G401.6 (cell line): ENCODE measurements around the gene IGFBP2.

Experiments
- FAIRE-seq: peaks from 2 replicates; lab custom pipeline; 2012; peaks lifted over from hg19 to GRCh38; lab: Jason Lieb, UNC

IGFBP2 gene

DNA sequence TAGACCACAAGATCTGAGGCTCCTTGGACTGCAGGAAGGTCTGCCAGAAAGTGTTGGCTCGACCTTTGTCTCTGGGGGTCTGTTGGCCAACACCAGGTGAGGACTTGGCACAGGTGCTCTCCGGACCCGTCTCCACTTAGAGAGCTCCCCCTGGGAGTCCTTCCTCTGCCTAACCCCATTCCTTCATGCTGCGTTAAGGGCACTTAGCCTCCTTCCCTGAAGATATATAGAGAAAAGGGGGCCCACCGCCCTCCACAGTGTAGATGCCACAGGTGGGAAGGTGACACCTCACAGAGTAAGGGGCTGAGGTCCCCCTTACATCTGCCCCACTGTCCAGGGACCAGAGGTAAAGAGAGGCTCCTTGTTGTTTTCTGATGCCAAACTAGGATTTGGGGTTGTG, 53.9 kb downstream of the IGFBP2 start:
- FAIRE-seq = no peak

DNA sequence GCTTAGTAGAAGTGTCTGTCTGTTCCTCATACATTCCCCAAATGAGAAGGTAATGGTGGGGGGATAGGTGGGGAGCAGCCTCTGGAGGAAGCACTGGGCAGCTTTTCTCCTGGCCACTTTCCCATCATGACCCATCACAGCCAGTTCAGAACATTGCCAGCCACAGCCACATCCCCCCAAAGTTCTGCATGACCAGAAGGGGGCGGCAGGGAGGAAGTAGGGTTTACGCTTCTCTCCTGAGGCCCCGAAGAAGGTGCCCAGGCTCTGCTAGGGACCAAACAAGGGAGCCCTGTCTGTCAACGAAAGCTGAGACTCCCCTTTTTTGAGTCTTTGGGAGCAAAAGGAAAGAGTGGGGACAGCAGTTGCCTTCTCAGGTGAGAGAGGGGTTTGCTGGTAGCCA, 54.4 kb downstream of the IGFBP2 start:
- FAIRE-seq = no peak

DNA sequence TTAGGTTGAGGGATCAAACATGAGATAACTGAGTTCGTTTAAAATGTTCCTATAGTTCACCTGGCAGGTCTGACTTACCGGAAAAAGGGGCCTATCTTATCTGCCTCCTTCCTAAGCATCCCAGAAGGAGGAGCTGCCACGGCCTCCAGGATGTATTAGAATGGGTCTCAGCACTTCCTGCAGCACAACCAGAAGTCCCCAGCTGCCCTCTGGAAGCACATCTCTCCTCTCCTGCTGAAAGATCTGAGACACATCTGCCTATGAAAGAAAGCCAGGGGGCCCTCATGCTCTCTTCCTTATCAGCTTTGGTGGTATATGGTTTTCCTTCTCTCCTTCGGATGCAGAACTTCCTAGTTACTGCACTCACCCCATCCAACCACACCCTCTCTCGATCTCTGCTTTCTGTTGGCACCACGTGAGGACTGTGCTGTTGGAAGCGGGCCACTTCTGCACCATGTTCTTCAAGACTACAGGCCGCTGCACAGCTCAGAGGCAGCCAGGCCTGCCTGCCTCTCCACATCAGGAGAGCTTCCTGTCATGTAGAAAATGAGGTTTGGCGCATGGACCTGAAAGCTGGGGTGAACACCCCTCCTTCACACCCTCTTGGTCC, 55.6 kb downstream of the IGFBP2 start:
- FAIRE-seq = no peak

DNA sequence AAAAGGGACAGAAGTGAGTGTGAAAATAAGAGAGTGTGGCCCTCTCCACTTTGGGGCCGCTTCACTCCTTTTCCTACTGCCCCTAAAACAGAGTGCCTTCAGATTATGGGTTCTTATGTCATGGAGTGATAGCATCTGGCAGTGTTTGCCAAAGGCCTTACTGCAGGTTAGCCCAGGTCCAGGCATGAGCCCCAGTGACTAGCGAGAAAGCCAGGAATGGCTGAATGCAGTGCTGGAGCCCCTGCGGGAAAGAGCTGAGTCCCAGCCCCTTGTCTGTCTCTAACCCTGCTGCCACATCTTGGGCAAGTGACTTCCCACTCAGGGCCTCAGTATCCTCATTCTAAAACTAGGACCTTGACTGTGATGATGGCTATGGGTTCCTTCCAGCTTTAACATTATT, 56.2 kb downstream of the IGFBP2 start:
- no peak for FAIRE-seq

DNA sequence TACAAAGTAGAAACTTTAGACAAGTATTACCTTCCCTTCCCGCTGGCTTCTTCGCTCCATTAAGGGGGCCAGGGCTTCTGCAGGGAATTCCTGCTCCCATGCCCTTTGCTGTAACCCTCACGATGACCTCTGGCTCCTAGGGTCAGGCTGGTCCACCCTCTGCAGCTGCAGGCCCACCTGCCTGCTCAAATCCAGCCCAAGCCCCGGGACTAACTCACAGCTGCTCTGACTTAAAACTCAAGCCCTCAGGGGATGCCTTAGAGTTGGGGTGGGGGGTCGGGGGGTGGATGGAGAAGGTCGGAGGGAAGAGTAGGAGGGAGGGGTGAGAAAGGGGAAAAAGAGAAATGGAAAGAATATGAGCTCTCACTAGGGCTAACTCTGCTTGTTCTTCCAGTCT, 57.2 kb downstream of the IGFBP2 start:
- FAIRE-seq = no peak

DNA sequence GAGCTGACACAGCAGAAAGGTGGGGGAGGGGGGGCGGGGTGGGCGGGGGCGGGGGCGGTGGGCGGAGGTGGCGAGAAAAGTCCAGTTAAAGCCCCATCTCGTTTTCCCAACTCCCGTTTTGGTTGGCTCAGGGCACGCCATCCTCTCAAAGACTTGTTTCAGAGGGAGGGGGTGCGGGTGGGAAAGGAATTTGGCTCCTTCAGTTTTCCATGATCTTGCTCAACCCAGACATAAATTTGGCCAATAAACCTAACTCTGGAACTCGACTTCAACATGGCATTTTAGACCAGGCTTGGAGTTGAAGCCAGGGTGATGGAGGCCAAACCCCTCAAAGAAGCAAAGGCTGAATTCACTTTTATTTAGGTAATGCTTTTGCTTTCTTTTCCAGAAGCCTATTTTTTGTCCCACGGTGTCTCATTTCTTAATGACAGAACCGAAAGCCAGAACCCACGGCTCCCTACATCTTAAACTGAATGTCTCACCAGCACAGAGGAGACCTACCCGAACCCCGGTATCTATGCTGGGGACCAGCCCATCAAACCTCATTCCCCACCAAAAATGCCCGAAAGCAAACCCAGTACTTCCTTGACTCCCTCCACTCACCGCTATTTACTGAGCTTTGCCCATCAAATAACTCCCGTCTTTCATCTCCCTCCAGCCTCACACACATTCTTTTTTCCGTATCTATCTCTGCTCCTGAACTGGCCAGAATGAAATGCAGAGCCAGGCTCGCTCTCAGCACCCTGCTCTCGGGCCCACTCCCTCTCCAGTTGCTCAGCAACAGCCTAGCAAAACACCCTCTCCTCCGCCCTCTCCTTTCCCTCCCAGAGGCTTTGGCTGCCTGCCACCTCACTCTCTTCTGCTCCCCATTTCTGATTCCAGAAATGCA, 57.9 kb downstream of the IGFBP2 start:
- FAIRE-seq = no peak

DNA sequence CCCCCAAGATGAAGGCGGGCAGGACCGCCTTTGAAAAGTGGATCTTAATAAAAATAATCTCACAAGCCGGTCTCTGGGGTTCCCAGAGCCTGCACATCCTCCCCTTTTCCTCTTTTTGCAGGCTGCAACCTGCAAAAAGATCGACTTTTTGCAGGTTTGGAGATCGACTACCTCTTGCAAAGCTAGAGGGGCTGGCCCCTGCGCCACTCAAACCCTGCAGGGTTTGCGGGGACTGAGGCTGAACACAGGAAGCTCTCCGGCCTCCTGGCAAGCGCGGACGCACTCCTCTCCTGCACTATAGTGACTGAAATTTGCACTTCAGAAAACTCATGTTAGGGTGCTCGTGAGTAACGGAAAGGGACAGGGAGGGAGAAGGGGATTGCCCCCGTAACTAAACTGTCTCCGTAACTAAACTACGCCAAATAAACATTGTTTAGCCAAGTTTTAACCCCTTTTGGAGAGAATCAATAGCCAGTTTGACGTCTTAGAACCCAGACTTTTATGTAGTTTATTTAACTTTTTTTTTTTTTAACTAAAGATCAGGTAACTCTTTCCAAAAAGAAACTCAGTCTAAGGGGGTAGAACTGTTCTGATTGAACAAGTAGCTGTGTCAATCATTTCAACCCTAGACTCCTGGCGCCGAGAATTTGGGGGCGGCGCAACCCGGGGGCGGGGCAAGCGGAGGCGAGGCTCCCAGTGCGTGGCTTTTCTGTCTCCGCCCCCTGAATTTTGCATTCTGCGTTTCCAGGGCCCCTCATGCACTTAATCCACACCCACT, 59.6 kb downstream of the IGFBP2 start:
- no peak for FAIRE-seq

DNA sequence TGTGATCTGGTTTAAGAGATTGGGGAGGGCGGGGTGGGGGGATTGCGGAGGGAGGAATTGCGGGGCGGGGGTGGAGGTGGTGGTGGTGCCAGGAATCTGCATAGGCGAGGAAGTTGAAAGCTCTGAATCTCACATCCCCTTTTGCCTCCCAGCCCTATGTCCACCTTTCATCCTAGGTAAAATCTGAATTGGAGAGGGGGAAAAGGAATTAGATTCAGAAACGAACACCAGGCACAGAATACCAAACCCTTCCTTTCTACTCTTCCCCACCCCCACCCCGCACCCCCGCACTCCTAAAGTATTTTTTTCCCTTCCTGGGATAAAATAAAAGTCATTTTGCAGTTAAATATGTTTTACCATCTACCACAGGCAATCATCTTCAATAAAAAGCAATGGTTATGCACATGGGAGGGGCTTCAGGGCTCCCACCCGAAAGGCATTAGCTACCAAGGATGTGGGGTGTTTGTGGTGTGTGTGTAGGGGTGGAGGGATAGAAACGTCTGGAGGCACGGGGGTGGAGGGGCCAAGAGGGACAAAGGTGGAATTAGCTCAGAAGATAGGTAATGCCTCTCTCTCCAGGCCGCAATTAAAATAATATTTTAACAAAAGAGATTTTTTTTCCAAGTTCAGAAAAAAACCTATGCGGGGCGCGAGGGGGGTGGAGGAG, 60.3 kb downstream of the IGFBP2 start:
- FAIRE-seq = no peak

DNA sequence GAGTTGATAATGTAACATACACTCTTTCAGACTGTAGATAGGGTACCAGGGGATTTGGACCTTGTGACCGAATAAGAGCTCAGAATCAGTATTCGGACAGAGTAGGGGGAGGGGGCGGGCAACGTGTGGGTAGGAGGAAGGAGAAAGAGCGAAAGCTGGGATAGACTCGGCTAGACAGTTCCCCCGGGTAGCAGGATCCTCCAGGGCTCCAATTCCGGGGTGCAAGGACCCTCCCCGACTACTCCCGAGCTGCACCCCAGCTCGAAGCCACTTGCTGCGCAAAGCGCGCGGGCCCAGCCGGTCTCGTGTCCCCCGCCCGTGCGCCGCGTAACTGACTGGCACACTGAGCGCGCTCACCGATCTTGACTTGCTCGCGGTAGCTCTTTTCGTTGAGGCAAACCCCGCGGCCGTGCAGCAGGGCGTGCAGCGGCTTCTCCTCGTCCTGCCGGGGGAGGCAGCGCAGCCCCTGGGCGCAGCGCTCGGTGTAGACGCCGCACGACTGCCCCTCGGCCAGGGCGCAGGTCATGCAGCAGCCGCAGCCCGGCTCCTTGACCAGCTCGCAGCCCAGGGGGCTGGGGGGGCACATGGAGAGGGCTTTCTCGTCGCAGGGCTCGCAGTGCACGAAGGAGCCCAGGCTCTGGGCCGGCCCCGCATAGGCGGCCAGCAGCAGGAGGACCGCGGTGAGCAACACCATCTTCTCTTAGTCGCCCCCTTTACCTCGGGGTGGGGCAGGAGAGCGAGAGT, 61.0 kb downstream of the IGFBP2 start:
- no peak for FAIRE-seq

DNA sequence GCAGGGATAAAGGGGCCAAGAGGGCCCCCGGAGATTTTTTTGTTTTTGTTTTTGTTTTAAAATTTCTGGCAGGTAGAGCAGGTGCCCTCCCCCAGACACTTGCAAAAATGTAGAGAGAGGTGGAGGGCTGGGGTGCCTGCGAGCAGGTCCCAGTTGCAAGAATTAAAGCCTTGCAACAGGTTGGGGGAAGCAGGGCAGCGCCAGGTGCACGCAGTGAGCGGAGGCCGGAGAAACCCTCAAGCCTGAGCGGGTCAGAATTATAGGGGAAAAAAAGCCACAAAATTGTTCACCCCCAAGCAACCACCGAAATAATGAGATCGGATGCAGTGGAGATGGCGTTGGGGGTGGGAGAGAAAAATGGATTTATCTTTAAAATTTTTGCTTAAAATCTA, 61.6 kb downstream of the IGFBP2 start:
- FAIRE-seq = no peak

DNA sequence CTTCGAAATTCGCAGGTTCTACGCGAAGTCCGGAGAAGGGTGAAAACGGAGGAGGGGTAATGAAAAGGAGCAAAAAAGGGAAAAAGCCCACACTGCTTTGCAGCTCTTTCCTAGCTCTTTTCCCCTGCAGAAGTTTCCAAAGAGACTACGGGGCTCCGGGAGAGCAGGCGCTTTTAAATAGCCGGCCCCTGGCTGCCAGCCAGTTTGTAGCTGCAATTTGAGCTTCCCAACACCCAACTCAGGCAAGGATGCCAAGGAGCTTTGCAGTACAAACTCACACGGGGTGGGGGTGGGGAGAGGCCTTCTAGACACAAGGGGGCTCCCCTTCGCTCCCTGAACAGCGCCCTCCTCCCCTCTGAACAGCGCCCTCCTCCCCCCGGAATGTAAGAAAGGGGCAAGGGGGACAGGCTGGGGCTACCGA, 62.2 kb downstream of the IGFBP2 start, which contains the start of gene IGFBP5:
TSS of gene IGFBP5 (minus strand) at position 149 of the 421 bp plus-strand sequence. CDS start 774 bp downstream, outside the sequence.
- FAIRE-seq = no peak

DNA sequence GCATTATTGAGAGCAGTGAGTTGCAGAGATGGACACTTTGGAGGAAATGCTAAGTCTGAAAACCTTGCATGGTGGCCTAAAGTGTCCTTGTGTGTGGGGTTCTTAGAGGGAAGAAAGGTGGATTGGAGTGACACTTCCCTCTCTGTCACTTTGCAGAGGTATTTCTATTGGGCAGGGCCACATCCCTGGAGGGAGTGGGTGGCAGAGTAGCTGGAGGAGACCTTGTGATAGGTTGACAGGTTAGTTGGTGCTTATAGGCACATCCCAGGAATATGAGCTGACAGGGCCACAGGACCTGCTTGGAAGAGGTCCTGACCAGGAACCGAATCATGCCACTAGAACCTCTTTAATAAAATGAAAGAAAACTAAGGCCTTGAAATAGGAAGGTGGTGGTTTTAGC, 63.1 kb downstream of the IGFBP2 start:
- FAIRE-seq = no peak

DNA sequence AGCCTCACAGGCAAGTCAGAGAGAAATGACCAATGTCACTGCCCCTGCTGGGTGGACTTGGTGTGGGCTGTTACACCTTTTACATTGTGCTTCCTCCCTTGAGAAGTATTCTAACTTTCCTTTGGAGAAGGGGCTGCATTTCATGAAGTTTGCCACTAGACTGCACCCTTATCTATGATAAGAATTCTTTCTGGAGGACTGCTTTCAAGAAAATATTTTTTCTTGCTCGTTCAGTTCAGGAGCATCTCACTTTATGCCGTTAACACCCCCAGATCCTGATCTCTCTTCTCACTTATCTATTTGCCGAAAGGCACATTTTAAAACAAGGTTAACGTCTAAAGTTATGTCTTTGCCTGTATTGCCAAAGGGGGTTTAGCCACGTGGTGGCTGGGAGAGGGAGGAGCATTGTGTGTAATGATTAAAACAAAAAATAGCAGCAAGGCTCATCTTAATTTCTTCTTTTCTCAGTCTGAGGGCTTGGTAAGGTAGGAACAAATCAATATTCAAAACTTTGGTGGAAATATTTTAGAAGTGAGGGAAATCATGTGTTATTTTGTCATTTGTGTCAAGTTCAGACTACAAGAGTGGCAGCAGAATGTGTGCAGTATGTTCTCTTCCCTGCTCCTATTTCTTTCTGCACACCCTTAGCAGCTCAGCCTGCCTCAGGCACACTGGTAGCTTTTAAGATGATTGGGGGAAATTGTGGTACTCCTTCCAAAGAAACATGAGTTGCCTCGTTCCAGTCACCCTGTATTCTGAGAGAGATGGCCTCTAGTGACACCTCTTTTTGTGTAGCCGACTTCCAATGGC, 63.7 kb downstream of the IGFBP2 start:
- no peak for FAIRE-seq

DNA sequence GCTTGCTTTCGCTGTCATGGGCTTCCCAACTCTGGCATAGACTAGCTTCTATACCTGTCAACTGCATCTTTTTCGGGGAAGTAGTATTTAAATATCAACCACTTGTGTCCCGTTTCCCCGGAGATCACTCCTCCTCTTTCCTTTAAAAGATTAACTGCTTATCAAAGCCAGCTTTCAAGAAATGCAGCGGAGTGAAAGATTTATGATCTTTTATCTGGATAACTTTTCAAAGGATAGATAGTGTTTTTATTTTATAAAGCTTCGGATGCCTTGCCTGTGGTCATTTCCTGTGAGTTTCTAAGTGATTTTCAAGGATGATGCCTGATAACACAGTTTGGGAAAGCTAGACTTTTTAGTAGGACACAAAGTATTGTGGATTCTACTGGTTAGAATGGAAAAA, 65.1 kb downstream of the IGFBP2 start:
- FAIRE-seq = no peak

DNA sequence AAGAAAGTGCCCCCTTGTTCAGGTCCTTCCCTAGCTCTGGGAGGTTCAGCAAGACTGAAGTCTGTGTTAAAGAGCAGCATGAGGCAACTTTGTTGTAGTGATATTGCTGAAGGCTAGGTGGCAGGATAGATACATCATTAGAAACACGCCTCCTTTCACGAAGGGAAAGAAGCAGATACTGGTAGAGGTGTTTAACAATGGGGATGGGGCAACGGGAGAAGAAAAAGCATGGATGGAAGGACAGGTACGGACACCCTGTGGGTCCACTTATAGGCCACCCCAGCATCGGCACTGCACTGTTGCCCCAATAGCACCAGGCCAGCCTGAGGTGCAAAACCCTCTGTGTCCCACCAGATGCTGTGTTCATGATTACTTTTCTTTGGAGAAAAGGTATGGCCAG, 65.7 kb downstream of the IGFBP2 start:
- peak; percentile 11 for FAIRE-seq

DNA sequence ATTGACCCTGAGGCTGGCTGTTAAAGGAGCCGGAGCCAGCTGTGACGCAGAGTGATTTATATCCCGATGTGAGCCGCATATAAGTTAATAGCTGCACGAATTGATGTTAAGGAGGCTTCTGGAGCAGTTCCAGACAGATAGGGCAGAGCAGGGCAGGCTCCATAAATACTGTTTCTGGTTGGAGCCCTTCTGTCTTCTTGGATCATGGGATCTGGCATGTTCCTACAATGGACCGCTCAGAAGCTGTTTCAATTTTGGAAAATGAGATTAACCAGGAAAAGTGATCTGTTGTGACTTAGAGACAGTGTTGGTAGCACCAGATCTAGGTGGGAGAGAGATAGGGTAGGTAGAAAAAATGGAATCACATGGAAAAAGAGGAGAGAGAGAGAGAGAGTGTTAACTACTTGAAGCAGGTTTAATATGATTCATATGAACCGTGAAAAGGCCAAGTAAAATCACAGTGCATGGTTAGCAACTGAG, 66.9 kb downstream of the IGFBP2 start:
- FAIRE-seq = no peak

DNA sequence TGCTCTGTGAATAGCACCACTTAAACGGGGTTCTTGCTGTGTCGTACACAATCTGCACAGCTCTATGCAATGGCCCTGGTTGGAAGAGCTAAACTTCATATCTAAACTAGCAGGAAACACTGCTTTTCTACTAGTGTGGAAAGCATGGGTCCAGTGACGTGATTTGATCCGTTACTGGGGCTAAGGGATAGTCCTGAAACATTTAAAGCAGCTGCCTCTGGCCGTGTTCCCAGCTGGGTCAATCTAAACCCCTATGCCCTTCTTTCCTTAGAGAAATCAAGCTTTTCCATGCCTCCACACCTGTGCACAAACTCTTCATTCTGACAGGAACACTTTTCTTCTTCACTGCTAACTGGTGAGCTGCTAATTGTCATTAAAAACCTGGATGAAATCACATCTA, 67.6 kb downstream of the IGFBP2 start:
- FAIRE-seq = no peak

DNA sequence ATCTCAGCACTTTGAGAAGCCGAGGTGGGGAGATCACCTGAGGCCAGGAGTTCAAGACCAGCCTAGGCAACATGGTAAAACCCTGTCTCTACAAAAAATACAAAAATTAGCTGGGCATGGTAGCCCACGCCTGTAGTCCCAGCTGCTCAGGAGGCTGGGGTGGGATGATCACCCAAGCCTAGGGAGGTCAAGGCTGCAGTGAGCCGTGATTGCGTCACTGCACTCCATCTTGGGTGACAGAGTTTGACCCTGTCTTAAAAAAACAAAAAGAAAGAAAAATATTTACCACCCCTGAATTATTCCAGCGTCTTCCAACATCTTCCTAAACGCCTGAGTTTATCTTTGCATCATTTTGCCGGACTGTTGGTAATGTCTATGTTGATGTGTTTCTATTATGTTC, 68.3 kb downstream of the IGFBP2 start:
- no peak for FAIRE-seq

DNA sequence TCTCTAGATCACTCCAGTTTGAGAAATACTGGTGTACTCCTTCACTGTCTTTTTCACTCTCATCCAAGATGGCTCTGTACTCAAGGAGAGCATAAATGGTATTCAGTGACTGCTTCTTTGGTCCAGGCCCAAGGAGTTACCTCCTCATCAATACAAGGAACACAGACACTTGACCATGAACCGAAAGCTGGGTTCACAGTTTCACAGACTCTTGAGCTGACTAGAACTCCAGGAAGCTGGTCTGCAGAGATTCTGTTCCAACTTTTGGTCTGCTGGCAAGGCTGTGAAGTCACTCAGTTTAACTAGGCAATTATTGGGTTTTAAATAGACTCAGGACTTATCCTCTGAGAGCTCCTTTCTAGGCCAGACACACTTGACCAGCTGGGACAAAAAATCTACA, 69.5 kb downstream of the IGFBP2 start:
- FAIRE-seq = no peak

DNA sequence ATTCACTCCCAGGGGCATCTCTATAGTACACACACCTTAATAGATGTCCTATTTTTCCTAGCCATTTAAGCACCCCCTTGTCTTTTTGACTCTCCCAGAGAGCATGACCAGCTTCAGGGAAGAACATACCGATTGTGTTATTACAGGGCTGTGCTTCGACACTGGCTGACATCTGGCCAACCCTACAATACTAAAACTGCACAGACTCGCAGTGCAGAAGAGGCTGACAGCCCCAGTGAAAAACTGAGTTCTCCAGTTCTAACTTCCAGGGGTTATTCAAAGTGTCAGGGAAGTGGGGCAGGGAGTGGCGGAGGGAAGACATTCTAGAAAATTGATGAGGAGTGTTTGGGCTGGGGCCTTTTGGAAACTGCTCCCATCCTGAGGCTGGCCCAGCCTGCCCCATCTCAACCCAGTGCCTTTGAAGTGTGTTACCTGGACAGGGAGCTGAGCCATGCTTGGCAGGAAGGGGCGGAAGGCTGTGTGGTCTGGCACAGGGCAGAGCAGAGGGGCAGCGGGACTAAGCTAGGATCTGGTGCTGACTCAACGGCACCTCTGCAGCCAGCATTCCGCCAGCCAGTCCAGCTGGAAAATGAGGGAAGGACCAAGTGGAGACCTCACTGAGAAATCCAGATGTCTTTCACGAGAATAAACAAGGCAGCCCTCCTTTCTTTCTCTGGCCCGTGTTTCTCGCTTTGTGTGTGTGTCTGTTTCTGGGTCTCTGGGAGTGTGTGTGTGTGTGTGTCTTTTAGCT, 77.5 kb downstream of the IGFBP2 start:
- no peak for FAIRE-seq
